SW 1271 (cell line): ENCODE data around the gene ARHGEF33.
A peak's percentile ranks its signal among the peaks of the same experiment; 100 is the strongest.

Experiments
- DNase-seq, 2 experiments: peaks; one replicate each; lab custom pipeline; 2025; lab: John Stamatoyannopoulos, UW

The ARHGEF33 gene

DNA sequence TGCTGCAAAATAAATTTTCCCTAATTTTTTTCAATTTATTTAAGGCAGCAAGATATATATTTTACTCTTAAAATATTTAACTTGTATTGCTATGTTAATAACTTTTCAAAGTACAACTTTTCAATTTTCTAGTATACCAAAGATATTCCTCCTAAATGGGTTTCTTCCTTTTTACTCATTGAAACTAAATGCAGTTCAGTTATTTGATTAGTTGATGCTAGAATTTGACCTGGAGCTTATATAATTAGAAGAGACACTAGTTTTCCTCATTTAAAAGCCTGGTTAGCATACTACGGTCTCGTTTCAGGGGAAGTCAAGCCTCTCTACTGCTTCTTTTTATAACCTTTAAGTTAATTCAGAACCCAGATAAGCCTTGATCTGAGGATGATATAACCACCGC is at the start of gene ARHGEF33:
Gene ARHGEF33 (plus strand): TSS at position 301 of the 400 bp plus-strand sequence. CDS start 29,573 bp downstream, outside the sequence.
- DNase-seq = no peak

DNA sequence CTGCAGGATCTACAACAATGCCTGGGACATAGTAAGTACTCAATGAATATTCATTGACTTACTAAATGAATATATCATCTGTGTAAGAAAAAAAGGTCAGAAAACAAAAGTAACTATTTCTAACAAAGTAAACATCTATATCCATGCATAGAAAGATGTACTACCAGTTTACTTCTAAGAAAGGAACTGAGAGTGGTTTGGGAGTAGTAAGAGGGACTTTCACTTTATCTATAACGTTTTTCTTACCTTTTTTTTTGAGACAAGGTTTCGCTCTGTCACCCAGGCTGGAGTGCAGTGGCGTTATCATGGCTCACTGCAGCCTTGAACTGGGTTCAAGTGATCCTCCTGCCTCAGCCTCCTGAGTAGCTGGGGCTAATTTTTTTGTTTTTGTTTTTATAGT is 39.6 kb upstream of the ARHGEF33 start:
- DNase-seq = no peak

- no peak for DNase-seq
Observed at GRCh38 chr2:38856165-38856564, 33.5 kb upstream of the ARHGEF33 start.

- DNase-seq = no peak
Observed at GRCh38 chr2:38862476-38862875, 27.2 kb upstream of the ARHGEF33 start.

GRCh38 chr2:38863061-38863695 is 26.5 kb upstream of the ARHGEF33 start:
- no peak for DNase-seq

DNA sequence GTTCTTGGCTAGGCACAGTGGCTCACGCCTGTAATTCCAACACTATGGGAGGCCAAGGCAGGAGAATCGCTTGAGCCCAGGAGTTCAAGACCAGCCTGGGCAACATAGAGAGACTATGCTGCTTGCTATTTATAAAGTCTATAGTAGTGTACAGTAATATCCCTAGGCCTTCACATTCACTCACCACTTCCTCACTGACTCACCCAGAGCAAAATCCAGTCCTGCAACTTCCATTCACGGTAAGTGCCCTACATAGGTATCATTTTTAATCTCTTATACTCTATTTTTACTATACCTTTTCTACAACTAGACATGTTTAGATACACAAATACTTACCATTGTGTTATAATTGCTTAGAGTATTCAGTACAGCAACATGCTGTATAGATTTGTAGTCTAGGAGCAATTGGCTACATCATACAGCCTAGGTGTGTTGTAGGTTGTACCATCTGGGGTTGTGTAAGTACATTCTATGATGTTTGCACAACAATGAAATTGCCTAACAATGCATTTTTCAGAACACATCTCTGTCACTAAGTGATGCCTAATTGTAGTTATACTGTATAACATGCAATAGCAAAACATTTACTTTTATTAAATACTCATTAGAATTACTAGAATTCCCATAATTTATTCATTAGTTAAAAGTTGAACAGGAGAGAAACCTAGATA is 22.8 kb upstream of the ARHGEF33 start:
- no peak for DNase-seq

DNA sequence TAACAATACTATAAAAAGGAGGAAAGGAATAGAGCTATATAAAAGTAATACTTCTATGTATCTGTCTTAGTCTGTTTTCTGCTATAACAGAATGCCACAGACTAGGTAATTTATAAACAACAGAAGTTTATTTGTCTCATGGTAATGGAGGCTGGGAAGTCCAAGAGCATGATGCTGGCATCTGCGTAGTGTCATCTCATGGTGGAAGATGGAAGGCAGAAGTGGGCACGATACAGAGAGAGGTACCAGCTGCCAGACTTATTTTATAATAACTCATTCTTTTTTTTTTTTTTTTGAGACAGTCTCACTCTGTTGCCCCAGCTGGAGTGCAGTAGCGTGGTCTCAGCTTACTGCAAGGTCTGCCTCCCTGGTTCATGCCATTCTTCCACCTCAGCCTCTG is 18.2 kb upstream of the ARHGEF33 start:
- DNase-seq = no peak

DNA sequence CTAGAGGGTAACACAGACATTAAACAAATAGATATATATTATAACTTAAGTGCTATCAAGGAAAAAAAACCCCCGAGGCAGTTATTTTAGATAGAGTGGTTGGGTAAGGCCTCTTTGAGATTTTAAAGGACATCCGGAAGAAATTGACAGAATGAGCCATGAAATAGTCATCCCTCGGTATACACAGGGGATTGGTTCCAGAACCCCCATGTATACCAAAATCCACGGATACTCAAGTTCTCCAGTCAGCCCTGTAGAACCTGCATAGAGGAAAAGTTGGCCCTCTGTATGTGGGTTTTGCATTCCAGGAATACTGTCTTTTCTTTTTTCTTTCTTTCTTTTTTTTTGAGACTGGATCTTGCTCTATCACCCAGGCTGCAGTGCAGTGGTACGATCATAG is 15.9 kb upstream of the ARHGEF33 start:
- no peak for DNase-seq

DNA sequence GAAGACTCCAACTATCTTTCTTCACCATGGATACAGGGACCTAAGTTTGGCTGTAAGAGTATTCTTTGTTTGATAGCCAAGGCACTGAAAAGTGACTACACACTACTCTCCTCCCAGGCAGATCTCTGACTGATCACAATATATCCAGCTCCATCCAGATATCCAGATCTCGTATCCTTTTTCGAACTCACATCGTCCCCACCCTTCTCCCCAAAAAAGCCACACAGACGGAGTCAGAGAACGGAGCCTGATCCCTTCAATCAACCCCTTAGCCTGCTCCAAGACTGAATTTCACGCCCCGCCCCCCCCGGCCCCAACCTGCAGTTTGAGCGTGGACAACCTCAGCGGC is 14.5 kb upstream of the ARHGEF33 start:
- DNase-seq = no peak

GRCh38 chr2:38875576-38876367 is 13.9 kb upstream of the ARHGEF33 start, which contains the start of the genes DHX57 and MORN2:
Gene DHX57, minus strand, starts transcription at chr2:38875934. Its CDS starts 7,529 bp downstream, at chr2:38868405.
Gene MORN2, plus strand, starts transcription at chr2:38875976.
- peak; percentile 59 to 87 for DNase-seq

- DNase-seq = no peak
Observed at GRCh38 chr2:38876407-38876806, 13.3 kb upstream of the ARHGEF33 start.

DNA sequence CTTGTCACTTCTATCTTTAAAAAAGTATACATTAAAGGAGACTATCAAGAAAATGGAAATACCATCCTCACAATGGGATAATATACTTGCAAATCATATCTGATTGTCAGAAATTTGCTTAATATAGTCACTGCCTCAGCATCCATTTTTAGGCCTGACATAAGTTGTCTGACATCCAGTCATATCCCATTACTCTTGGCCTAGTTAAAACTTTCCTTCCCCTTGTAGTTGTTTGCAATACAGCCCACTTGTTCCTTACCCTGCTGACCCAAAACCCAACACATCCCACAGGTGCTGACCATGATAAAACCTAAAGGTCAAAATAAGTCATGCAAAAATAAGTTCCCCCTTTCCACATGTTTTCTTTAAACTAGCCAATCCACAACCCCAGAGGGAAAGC is 3.6 kb upstream of the ARHGEF33 start:
- DNase-seq = no peak

DNA sequence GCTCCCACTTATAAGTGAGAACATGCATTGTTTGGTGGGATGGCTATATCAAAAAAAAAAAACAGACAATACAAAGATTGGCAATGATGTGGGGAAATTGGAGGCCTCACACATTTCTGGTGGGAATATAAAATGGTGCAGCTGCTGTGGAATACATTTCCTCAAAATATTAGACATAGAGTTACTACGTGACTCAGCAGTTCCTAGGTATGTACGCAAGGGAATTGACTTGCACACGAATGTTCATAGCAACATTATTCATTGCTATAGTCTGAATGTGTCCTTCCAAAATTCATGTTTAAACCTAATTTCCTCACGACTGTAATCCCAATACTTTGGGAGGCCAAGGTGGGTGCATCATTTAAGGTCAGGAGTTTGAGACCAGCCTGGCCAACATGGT is 2.3 kb upstream of the ARHGEF33 start:
- DNase-seq = no peak

DNA sequence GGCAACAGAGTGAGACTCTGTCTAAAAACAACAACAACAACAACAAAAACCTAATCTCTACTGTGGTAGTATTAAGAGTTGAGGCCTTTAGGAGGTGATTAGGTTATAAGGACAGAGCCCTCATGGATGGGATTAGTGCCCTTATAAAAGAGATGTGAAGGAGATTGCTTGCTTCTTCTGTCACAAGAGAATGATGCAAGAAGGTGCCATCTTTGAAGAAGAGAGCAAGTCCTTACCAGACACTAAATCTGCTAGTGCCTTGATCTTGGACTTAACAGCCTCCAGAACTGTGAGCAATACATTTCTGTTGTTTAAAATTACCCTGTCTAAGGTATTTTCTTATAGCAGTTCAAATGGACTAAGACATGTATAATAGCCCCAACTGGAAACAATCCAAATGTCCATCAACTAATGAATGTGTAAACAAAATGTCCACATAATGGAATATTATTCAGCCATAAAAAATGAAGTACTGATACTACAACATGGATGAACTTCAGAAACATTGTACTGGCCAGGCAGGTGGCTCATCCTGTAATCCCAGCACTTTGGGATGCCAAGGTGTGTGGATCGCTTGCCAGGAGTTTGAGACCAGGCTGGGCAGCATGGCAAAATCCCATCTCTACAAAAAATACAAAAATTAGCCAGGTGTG is 1.6 kb upstream of the ARHGEF33 start:
- DNase-seq = no peak

GRCh38 chr2:38889045-38889444 is 630 bp upstream of the ARHGEF33 start:
- no peak for DNase-seq

- DNase-seq = no peak
Observed at GRCh38 chr2:38892819-38893218, 3.1 kb downstream of the ARHGEF33 start.

DNA sequence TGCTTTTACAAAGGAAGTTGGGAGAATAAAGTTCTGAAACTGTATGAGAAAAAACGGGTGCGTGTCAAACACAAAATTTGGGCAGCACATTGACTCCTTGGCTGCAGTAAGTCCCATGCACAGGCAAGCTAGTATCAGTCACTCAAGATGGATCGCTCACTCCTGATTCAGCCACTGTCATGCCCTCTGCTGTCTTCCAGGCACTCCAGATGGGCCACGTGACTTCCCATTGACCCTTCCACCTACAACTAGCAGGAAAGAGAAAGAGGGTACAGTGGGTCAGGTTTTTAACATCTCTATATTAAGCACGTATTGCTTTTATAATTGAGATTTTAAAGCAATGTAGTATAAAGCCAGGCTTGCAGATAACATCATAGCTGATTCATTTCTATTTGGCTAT is 8.6 kb downstream of the ARHGEF33 start:
- no peak for DNase-seq

DNA sequence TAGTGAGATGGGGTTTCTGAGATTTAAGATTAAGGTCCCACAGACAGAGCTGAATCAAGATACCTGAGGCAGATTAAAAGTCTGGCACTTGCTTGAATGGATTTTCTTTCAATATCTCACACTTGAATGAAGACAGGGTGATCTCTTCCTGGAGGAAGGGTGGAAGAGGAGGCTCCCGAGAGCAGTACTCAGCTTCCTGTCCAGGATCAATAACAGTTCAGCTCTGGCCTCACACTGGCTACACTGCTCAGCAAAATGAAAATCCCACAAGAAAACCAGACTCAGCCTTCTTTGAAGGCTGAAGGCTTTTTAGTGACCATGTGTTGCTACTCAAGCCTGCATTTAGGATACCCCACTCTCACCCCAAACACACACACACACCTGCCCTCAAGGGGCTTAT is 11.1 kb downstream of the ARHGEF33 start:
- no peak for DNase-seq

- no peak for DNase-seq
Observed at GRCh38 chr2:38905251-38905650, 15.6 kb downstream of the ARHGEF33 start.

GRCh38 chr2:38907242-38907641 is 17.6 kb downstream of the ARHGEF33 start:
- DNase-seq = no peak

GRCh38 chr2:38907743-38908562 is 18.3 kb downstream of the ARHGEF33 start:
- no peak for DNase-seq

DNA sequence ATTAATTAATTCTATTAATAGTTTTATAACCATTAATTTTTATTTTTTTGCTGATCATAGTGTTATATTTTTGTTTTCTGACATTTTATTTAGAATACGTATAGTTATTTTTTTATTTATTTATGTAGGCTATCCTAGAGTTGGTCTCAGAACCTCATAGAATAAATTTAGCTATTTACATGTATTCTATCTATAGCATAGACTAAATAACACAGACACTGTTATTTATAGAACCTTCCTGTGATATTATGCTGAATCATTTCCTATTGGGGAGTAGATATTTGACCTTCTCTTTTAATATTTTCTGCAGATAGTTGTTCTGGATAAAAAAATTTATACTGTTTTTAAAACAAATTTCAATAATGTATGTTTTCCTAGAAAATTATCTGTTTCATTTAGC is 20.2 kb downstream of the ARHGEF33 start:
- no peak for DNase-seq
